SK-N-SH (cell line): Measurements from ENCODE around the gene CLSTN2. TPM values are rescaled to one million over a fixed set of nuclear protein-coding genes. Genes with fewer than 3 reads are reported as not detected.

Experiments used
- CTCF ChIA-PET: fragments of 300-600, 350-600 bp; formaldehyde crosslinking; extraction: SDS; loops from one replicate; lab custom pipeline; 2021; lab: Yijun Ruan, JAX
- POLR2A ChIA-PET: fragments of 350-600 bp; sonication (Branson Sonifier 250); formaldehyde crosslinking; extraction: SDS; loops from one replicate; lab custom pipeline; 2020; ENCODE audit warnings: antibody characterized with exemption, inconsistent platforms; lab: Yijun Ruan, JAX
- DNase-seq: peaks from one replicate; pipeline ENCODE4 v3.0.0; 2012
- H2AFZ ChIP-seq: fragments of 200-600 bp; sonication (generic); 2 replicates; pipeline ENCODE4 v1.8.1; 2016; ENCODE audit warnings: antibody characterized with exemption, mild to moderate bottlenecking, low read depth
- H3F3A ChIP-seq: fragments of 200-600 bp; sonication (generic); replicated peaks from 2 replicates; pipeline ENCODE3; 2016; ENCODE audit warnings: antibody characterized with exemption, mild to moderate bottlenecking; ENCODE audit not compliant: insufficient read depth
- H3K27ac ChIP-seq, 2 experiments: fragments of 200-500 bp in 1 of 2; fragments of 200-600 bp in 1 of 2; sonication (Bioruptor generic) in 1 of 2; sonication (generic), shearing (Covaris generic) in 1 of 2; 2 replicates each; pipeline versions ENCODE4 v1.5.1 to v1.6.1; 2014 to 2016; ENCODE audit warnings: low read depth in 2 of 2, inconsistent platforms in 1 of 2, low read length in 1 of 2, mild to moderate bottlenecking in 1 of 2, mixed read lengths in 1 of 2
- H3K27me3 ChIP-seq: fragments of 200-600 bp; sonication (generic), shearing (Covaris generic); 2 replicates; pipeline ENCODE4 v1.6.1; 2016; ENCODE audit warnings: mixed run types; ENCODE audit not compliant: insufficient read depth
- H3K36me3 ChIP-seq, 2 experiments: fragments of 200-500 bp in 1 of 2; fragments of 200-600 bp in 1 of 2; sonication (Bioruptor generic) in 1 of 2; sonication (generic) in 1 of 2; replicated peaks in 1 of 2; 2 replicates each; pipeline versions ENCODE3 to v1.5.1; 2014 to 2016; ENCODE audit warnings: low read length in 1 of 2, mild to moderate bottlenecking in 1 of 2; ENCODE audit not compliant: insufficient read depth in 2 of 2, control insufficient read depth in 1 of 2
- H3K4me1 ChIP-seq, 2 experiments: fragments of 200-500 bp in 1 of 2; fragments of 200-600 bp in 1 of 2; sonication (Bioruptor generic) in 1 of 2; sonication (generic), shearing (Covaris generic) in 1 of 2; 2 replicates each; pipeline versions ENCODE4 v1.5.1 to v1.6.1; 2014 to 2016; ENCODE audit warnings: low read depth in 1 of 2, low read length in 1 of 2, mixed run types in 1 of 2; ENCODE audit not compliant: insufficient read depth in 2 of 2, control insufficient read depth in 1 of 2
- H3K4me2 ChIP-seq: fragments of 200-600 bp; sonication (generic), shearing (Covaris generic); 2 replicates; pipeline ENCODE4 v1.6.1; 2017; ENCODE audit warnings: mixed run types
- H3K4me3 ChIP-seq, 2 experiments: fragments of 200-500 bp in 1 of 2; fragments of 200-600 bp in 1 of 2; sonication (Bioruptor generic) in 1 of 2; sonication (generic), shearing (Covaris generic) in 1 of 2; 2 replicates each; pipeline versions ENCODE4 v1.5.1 to v1.8.1; 2014 to 2016; ENCODE audit warnings: low read depth in 2 of 2, inconsistent platforms in 1 of 2, low read length in 1 of 2, mild to moderate bottlenecking in 1 of 2, mixed read lengths in 1 of 2, moderate library complexity in 1 of 2
- H3K79me2 ChIP-seq: fragments of 200-600 bp; sonication (generic); 2 replicates; pipeline ENCODE4 v1.8.1; 2017; ENCODE audit warnings: mild to moderate bottlenecking; ENCODE audit not compliant: insufficient read depth
- H3K9ac ChIP-seq: fragments of 200-600 bp; sonication (generic); 2 replicates; pipeline ENCODE4 v1.6.1; 2017; ENCODE audit warnings: mixed run types
- H3K9me2 ChIP-seq: fragments of 200-600 bp; sonication (generic); 2 replicates; pipeline ENCODE4 v1.6.1; 2017; ENCODE audit warnings: mixed run types
- H3K9me3 ChIP-seq: fragments of 200-600 bp; sonication (generic); 2 replicates; pipeline ENCODE4 v1.6.1; 2017; ENCODE audit warnings: mixed run types, mild to moderate bottlenecking, moderate library complexity
- H4K20me1 ChIP-seq: fragments of 200-600 bp; sonication (generic); 2 replicates; pipeline ENCODE4 v1.6.1; 2017; ENCODE audit warnings: mild to moderate bottlenecking, mixed run types; ENCODE audit not compliant: insufficient read depth
- ELF1 ChIP-seq: IDR thresholded peaks from 2 replicates; pipeline ENCODE4 v1.4.0; 2012
- EZH2phosphoT487 ChIP-seq: fragments of 200-600 bp; sonication (generic); IDR thresholded peaks from 2 replicates; pipeline ENCODE4 v1.6.1; 2017; ENCODE audit warnings: low read depth, mixed run types, mild to moderate bottlenecking, antibody characterized with exemption, moderate library complexity, borderline replicate concordance
- GABPA ChIP-seq: IDR thresholded peaks from 2 replicates; pipeline ENCODE4 v1.4.0; 2012; ENCODE audit warnings: low read depth, mild to moderate bottlenecking
- GATA2 ChIP-seq: sonication (generic); formaldehyde crosslinking; IDR thresholded peaks from 2 replicates; pipeline ENCODE4 v1.5.0; 2020; ENCODE audit warnings: mild to moderate bottlenecking, missing genetic modification reagents
- MAX ChIP-seq: IDR thresholded peaks from 2 replicates; pipeline ENCODE4 v1.4.0; 2012; ENCODE audit warnings: low read depth
- NFIC ChIP-seq: IDR thresholded peaks from 2 replicates; pipeline ENCODE4 v1.4.0; 2012; ENCODE audit warnings: borderline replicate concordance
- RAD21 ChIP-seq: IDR thresholded peaks from 2 replicates; pipeline ENCODE4 v1.6.1; 2012; ENCODE audit warnings: mild to moderate bottlenecking, low read length
- RCOR1 ChIP-seq: fragments of 150-350 bp; IDR thresholded peaks from 2 replicates; pipeline ENCODE4 v1.6.1; 2017; ENCODE audit warnings: antibody characterized with exemption, low read length
- RFX5 ChIP-seq: IDR thresholded peaks from 2 replicates; pipeline ENCODE4 v1.6.1; 2012; ENCODE audit warnings: mild to moderate bottlenecking, improper control_type of control experiment, low read length
- TAF1 ChIP-seq: IDR thresholded peaks from 2 replicates; pipeline ENCODE4 v1.6.1; 2012; ENCODE audit warnings: low read depth, mild to moderate bottlenecking, low read length, moderate library complexity, borderline replicate concordance
- TCF12 ChIP-seq: IDR thresholded peaks from 2 replicates; pipeline ENCODE4 v1.4.0; 2012
- WGBS: methylation state at CpG from one replicate; pipeline ENCODE4 v1.1.6; 2017; ENCODE audit warnings: low lambda C conversion rate; 5-methylcytosine and 5-hydroxymethylcytosine counted together
- polyA plus RNA-seq, 3 experiments: library from polyadenylated mRNA; depleted of rRNA; stranded (reverse); fragments of >200 nt; gene quantifications; 2 replicates each; pipeline ENCODE4 v1.2.3, GENCODE V29; 2012
- TF ChIP-seq, protein P1 (sequence below): IDR thresholded peaks from 2 replicates; pipeline ENCODE4 v1.4.0; 2012; ENCODE audit warnings: low read depth, borderline replicate concordance
- TF ChIP-seq, protein P2 (sequence below): fragments of 150-350 bp; IDR thresholded peaks from 2 replicates; pipeline ENCODE4 v1.6.1; 2017; ENCODE audit warnings: antibody characterized with exemption, low read length, low read depth, borderline replicate concordance
- TF ChIP-seq, protein P3 (sequence below): fragments of 150-350 bp; IDR thresholded peaks from 2 replicates; pipeline ENCODE4 v1.6.1; 2016; ENCODE audit warnings: mild to moderate bottlenecking, low read depth, low read length

The CLSTN2 gene
- polyA plus RNA-seq, 1 of the 3 experiments (the other 2 are of a cell fraction), result 0.02 TPM

GRCh38 chr3:139887431-139887830 is 47.6 kb upstream of the CLSTN2 start (continued):
- TF ChIP-seq TAF1 (no peak), EZH2phosphoT487 (no peak), TCF12 (no peak)

GRCh38 chr3:139888561-139889140 is 46.3 kb upstream of the CLSTN2 start:
- Histone ChIP-seq H3K9ac (no peak overlapping the region), H3K27ac (no peak overlapping the region), H4K20me1 (no peaks in the 10 kb centered on the region), H3F3A (no peaks in the 10 kb centered on the region), H3K36me3 (no peaks in the 10 kb centered on the region), H3K4me1 (no peaks in the 10 kb centered on the region), H3K9me2 (no peaks in the 10 kb centered on the region), H3K4me2 (no peak overlapping the region), H3K4me3 (no peak overlapping the region), H3K9me3 (no peaks in the 10 kb centered on the region), H3K79me2 (no peaks in the 10 kb centered on the region), H3K27me3 (no peaks in the 10 kb centered on the region), H2AFZ (no peak overlapping the region)
- no peak for DNase-seq
- ChIA-PET CTCF (no interaction called here), POLR2A (no interaction called here)
- WGBS, result 63% methylated on average over 2 of the region's 2 CpGs
- TF ChIP-seq MAX (no peak), RAD21 (no peak), ELF1 (no peak), GATA2 (no peak)

DNA sequence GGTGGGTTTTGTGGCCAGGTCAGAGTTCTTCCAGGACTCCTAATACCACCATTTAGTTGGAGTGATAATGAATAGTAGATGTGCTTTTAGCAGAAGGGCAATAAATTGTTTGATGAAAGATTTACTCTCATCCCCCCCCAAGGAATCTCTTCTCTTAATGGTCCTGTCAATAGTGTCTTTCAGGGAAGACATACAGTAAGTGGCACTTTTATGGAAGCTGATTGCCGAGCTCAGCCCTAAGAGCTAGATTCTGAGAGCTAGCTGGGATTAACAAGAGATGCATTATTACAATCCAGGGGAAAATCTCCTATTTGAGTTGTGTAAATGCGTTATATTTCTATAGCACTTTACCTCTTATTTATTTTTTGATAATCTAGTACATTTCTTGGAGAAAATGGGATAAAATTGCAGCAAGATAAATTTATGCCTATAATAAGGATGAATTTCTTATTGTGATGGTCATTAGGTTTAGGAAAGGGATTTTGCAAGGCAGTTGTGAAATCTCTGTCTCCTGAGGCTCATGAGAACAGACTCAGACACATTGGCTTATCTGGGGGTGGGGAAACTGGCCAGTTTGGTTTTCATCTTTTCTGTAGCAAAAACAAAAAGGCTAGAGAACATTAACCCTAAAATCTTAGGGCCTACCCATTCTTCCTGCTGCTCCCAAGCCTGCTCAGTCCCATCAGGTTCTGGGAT is 41.6 kb upstream of the CLSTN2 start:
- Histone ChIP-seq H3K79me2 (no peaks in the 10 kb centered on the region), H3K4me2 (no peak overlapping the region), H3K27me3 (no peaks in the 10 kb centered on the region), H3K9me2 (no peaks in the 10 kb centered on the region), H3K9ac (no peak overlapping the region), H3K36me3 (no peaks in the 10 kb centered on the region), H3F3A (no peaks in the 10 kb centered on the region), H3K4me1 (no peaks in the 10 kb centered on the region)
- ChIA-PET POLR2A (no interaction called here), CTCF (no interaction called here)
- no peak for DNase-seq
- TF ChIP-seq NFIC, result no peak
- TF ChIP-seq, all 33 proteins: peak for 0
- no peaks in the 10 kb centered on the region for H4K20me1 ChIP-seq
- no peak overlapping the region for H3K4me3 ChIP-seq
- H3K27ac ChIP-seq, result no peak overlapping the region
- H3K9me3 ChIP-seq, result no peaks in the 10 kb centered on the region
- H2AFZ ChIP-seq, result no peak overlapping the region
- WGBS, result 11% methylated on average over 2 of the region's 2 CpGs

- CTCF ChIA-PET, result no interaction called here
- POLR2A ChIA-PET, result no interaction called here
- no peak for DNase-seq
- Histone ChIP-seq H2AFZ (no peak overlapping the region), H3K27me3 (no peaks in the 10 kb centered on the region), H3K79me2 (no peaks in the 10 kb centered on the region), H3F3A (no peaks in the 10 kb centered on the region), H3K9ac (no peak overlapping the region), H3K4me3 (no peak overlapping the region), H3K27ac (no peak overlapping the region), H3K36me3 (no peaks in the 10 kb centered on the region), H4K20me1 (no peaks in the 10 kb centered on the region), H3K4me1 (no peaks in the 10 kb centered on the region), H3K9me3 (no peaks in the 10 kb centered on the region), H3K9me2 (no peaks in the 10 kb centered on the region), H3K4me2 (no peak overlapping the region)
- 24% methylated on average over 5 of the region's 5 CpGs for WGBS
- TF ChIP-seq RFX5 (no peak), TAF1 (no peak), TCF12 (no peak), RCOR1 (no peak), GABPA (no peak), GATA2 (no peak)
- TF ChIP-seq, protein P1, sequence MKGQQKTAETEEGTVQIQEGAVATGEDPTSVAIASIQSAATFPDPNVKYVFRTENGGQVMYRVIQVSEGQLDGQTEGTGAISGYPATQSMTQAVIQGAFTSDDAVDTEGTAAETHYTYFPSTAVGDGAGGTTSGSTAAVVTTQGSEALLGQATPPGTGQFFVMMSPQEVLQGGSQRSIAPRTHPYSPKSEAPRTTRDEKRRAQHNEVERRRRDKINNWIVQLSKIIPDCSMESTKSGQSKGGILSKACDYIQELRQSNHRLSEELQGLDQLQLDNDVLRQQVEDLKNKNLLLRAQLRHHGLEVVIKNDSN, result no peak
- TF ChIP-seq, protein P2, sequence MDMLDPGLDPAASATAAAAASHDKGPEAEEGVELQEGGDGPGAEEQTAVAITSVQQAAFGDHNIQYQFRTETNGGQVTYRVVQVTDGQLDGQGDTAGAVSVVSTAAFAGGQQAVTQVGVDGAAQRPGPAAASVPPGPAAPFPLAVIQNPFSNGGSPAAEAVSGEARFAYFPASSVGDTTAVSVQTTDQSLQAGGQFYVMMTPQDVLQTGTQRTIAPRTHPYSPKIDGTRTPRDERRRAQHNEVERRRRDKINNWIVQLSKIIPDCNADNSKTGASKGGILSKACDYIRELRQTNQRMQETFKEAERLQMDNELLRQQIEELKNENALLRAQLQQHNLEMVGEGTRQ, result no peak
- TF ChIP-seq, protein P3, sequence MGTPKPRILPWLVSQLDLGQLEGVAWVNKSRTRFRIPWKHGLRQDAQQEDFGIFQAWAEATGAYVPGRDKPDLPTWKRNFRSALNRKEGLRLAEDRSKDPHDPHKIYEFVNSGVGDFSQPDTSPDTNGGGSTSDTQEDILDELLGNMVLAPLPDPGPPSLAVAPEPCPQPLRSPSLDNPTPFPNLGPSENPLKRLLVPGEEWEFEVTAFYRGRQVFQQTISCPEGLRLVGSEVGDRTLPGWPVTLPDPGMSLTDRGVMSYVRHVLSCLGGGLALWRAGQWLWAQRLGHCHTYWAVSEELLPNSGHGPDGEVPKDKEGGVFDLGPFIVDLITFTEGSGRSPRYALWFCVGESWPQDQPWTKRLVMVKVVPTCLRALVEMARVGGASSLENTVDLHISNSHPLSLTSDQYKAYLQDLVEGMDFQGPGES, result no peak
Measured at GRCh38 chr3:139893963-139894642, 40.9 kb upstream of the CLSTN2 start.
